Activated CD8-positive, alpha-beta T cell treated with anti-CD3 and anti-CD28 coated beads for 36 hours (primary cell): ENCODE data around the gene SH2B2. TPM values are rescaled to one million over a fixed set of nuclear protein-coding genes. Genes with fewer than 3 reads are reported as not detected.
"Not testable (repeated sequence)": the region's sequence is repeated elsewhere in the genome, so short reads cannot be mapped to it uniquely, and the experiment has no call there.

Experiments used
- ATAC-seq: fragments of 200-7000 bp; cut with Tn5 transposase; one replicate; pipeline ENCODE4 v1.10.0; 2021; ENCODE audit warnings: mild to moderate bottlenecking, moderate library complexity
- CTCF ChIA-PET: fragments of 350-600 bp; sonication (Branson Sonifier 250); formaldehyde crosslinking; loops from one replicate; lab custom pipeline; 2021; ENCODE audit warnings: antibody characterized with exemption; lab: Charles Lee
- POLR2A ChIA-PET: fragments of 350-600 bp; sonication (Branson Sonifier 250); formaldehyde crosslinking; loops from one replicate; lab custom pipeline; 2021; ENCODE audit warnings: antibody characterized with exemption; lab: Charles Lee
- DNase-seq: peaks from one replicate; pipeline ENCODE4 v3.0.0-alpha.2; 2020
- H3K27ac Mint-ChIP-seq: one replicate; pipeline ENCODE4 v1.8.0; 2021; ENCODE audit warnings: mild to moderate bottlenecking, mixed read lengths
- H3K27me3 Mint-ChIP-seq: one replicate; pipeline ENCODE4 v1.8.0; 2021; ENCODE audit warnings: mixed read lengths
- H3K36me3 Mint-ChIP-seq: one replicate; pipeline ENCODE4 v1.8.0; 2021; ENCODE audit warnings: low read depth, mixed read lengths
- H3K4me1 Mint-ChIP-seq: one replicate; pipeline ENCODE4 v1.8.0; 2021; ENCODE audit warnings: low read depth, mixed read lengths
- H3K4me3 Mint-ChIP-seq: one replicate; pipeline ENCODE4 v1.8.0; 2021; ENCODE audit warnings: mild to moderate bottlenecking, moderate library complexity, mixed read lengths
- H3K9me3 Mint-ChIP-seq: one replicate; pipeline ENCODE4 v1.8.0; 2021; ENCODE audit warnings: mixed read lengths
- CTCF ChIP-seq: fragments of 200-600 bp; IDR thresholded peaks from one replicate; pipeline ENCODE4 v1.8.0; 2022; ENCODE audit warnings: antibody characterized with exemption, mild to moderate bottlenecking
- intact Hi-C: fragments of 100-400 bp; cut with micrococcal nuclease; formaldehyde crosslinking; loops from one replicate; pipeline ENCODE4 v1.10.0; 2022
- total RNA-seq, 2 experiments: library from RNA; stranded (reverse); gene quantifications; one replicate each; pipeline ENCODE4 v1.2.3, GENCODE V29; 2021

The SH2B2 gene
- total RNA-seq, 2 experiments from 2014 or later = 5.0 to 7.1 TPM

- Mint-ChIP-seq H3K36me3 (no peaks in the 10 kb centered on the region), H3K27me3 (peaks cover 8% of the 10 kb centered on the region), H3K27ac (no peak overlapping the region), H3K9me3 (no peaks in the 10 kb centered on the region), H3K4me1 (peaks cover 1% of the 10 kb centered on the region), H3K4me3 (no peak overlapping the region)
- TF ChIP-seq CTCF = no peak
- no peak for ATAC-seq
- DNase-seq = no peak
- ChIA-PET CTCF (no interaction called here), POLR2A (no interaction called here)
- intact Hi-C loops = no loop called here
Measured at GRCh38 chr7:102320181-102320580, 33.5 kb downstream of the SH2B2 start.

GRCh38 chr7:102320601-102321350 is 34.1 kb downstream of the SH2B2 start:
- H3K36me3 Mint-ChIP-seq = no peaks in the 10 kb centered on the region
- H3K4me1 Mint-ChIP-seq = peaks cover 1% of the 10 kb centered on the region
- DNase-seq (no peak), ATAC-seq (no peak)
- ChIA-PET CTCF (no interaction called here), POLR2A (no interaction called here)
- H3K9me3 Mint-ChIP-seq = no peaks in the 10 kb centered on the region
- intact Hi-C loops = no loop called here
- peaks cover 8% of the 10 kb centered on the region for H3K27me3 Mint-ChIP-seq
- H3K27ac Mint-ChIP-seq = no peak overlapping the region
- no peak for TF ChIP-seq CTCF
- no peak overlapping the region for H3K4me3 Mint-ChIP-seq

DNA sequence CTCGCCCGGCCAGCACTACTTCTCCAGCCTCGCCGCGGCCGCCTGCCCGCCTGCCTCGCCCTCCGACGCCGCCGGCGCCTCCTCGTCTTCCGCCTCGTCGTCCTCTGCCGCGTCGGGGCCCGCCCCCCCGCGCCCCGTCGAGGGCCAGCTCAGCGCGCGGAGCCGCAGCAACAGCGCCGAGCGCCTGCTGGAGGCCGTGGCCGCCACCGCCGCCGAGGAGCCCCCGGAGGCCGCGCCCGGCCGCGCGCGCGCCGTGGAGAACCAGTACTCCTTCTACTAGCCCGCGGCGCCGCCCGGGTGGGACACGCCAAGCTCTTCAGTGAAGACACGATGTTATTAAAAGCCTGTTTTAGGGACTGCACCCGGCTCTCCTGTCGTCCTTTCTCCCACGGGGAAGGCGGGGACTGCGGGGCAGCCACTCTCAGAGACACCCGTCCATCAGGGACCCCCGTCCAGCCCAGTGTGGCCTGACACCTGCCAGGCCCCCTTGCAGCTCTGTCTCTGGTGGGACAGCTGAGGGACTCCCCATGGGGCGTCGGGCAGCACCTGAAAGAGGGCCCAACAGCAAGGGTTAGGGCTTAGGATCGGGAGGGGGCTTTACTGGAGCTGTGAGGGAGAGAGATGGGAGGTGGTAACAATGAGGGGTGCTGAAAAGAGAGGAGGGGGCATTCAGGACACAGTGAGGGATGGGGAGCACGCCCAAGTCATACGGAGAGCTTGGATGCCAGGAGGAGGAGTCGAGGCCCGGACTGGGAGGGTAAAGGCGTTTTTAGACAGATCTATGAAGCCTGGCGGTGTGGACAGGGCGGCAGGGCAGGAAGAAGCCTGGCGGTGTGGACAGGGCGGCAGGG is 34.9 kb downstream of the SH2B2 start:
- TF ChIP-seq CTCF = no peak
- Mint-ChIP-seq H3K4me1 (peaks cover 1% of the 10 kb centered on the region), H3K36me3 (no peaks in the 10 kb centered on the region), H3K27ac (no peak overlapping the region), H3K9me3 (no peaks in the 10 kb centered on the region), H3K27me3 (peaks cover 8% of the 10 kb centered on the region), H3K4me3 (no peak overlapping the region)
- ChIA-PET POLR2A (no interaction called here), CTCF (no interaction called here)
- ATAC-seq (peak; percentile 75), DNase-seq (peak; percentile 12)
- intact Hi-C loops = no loop called here

GRCh38 chr7:102322202-102322715 is 35.6 kb downstream of the SH2B2 start:
- intact Hi-C loops = no loop called here
- Mint-ChIP-seq H3K4me1 (peaks cover 1% of the 10 kb centered on the region), H3K27me3 (peaks cover 8% of the 10 kb centered on the region), H3K4me3 (no peak overlapping the region), H3K9me3 (no peaks in the 10 kb centered on the region), H3K36me3 (no peaks in the 10 kb centered on the region), H3K27ac (no peak overlapping the region)
- TF ChIP-seq CTCF = no peak
- DNase-seq (no peak), ATAC-seq (no peak)
- ChIA-PET CTCF (no interaction called here), POLR2A (no interaction called here)

- POLR2A ChIA-PET = no interaction called here
- no peak for TF ChIP-seq CTCF
- Mint-ChIP-seq H3K27ac (no peak overlapping the region), H3K27me3 (peaks cover 14% of the 10 kb centered on the region), H3K4me3 (no peak overlapping the region), H3K9me3 (no peaks in the 10 kb centered on the region), H3K36me3 (no peaks in the 10 kb centered on the region), H3K4me1 (peaks cover 1% of the 10 kb centered on the region)
- ATAC-seq (no peak), DNase-seq (no peak)
- CTCF ChIA-PET = no interaction called here
- intact Hi-C loops = no loop called here
Measured at GRCh38 chr7:102323914-102324195, 37.2 kb downstream of the SH2B2 start.

DNA sequence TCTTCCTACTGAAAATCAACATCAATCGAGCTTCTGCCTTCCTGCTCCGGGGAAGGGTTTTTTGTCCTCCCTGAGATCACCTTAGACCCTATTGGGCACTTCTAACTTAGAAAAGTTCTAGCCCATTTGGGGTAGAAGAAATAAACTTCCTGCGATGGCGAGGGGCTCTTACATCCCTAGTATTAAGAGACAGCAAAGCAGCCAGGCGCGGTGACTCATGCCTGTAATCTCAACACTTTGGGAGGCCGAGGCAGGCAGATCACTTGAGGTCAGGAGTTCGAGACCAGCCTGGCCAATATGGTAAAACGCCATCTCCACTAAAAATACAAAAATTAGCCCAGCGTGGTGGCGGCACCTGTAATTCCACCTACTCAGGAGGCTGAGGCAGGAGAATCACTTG is 38.4 kb downstream of the SH2B2 start:
- CTCF ChIA-PET, H3K4me3 Mint-ChIP-seq, intact Hi-C loops, H3K36me3 Mint-ChIP-seq, ATAC-seq, H3K9me3 Mint-ChIP-seq, POLR2A ChIA-PET, H3K4me1 Mint-ChIP-seq, DNase-seq, H3K27ac Mint-ChIP-seq: not testable (repeated sequence)
- H3K27me3 Mint-ChIP-seq = peaks cover 14% of the 10 kb centered on the region
